Measurements from ENCODE around the gene ANKZF1. TPM values are rescaled to one million over a fixed set of nuclear protein-coding genes. Genes with fewer than 3 reads are reported as not detected.

The ANKZF1 gene, protein sequence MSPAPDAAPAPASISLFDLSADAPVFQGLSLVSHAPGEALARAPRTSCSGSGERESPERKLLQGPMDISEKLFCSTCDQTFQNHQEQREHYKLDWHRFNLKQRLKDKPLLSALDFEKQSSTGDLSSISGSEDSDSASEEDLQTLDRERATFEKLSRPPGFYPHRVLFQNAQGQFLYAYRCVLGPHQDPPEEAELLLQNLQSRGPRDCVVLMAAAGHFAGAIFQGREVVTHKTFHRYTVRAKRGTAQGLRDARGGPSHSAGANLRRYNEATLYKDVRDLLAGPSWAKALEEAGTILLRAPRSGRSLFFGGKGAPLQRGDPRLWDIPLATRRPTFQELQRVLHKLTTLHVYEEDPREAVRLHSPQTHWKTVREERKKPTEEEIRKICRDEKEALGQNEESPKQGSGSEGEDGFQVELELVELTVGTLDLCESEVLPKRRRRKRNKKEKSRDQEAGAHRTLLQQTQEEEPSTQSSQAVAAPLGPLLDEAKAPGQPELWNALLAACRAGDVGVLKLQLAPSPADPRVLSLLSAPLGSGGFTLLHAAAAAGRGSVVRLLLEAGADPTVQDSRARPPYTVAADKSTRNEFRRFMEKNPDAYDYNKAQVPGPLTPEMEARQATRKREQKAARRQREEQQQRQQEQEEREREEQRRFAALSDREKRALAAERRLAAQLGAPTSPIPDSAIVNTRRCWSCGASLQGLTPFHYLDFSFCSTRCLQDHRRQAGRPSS
- 11.5 to 16.9 TPM (median 13.8 TPM) in 5 replicates for total RNA-seq (2022; extraction: Qiagen RNA extraction)

DNA sequence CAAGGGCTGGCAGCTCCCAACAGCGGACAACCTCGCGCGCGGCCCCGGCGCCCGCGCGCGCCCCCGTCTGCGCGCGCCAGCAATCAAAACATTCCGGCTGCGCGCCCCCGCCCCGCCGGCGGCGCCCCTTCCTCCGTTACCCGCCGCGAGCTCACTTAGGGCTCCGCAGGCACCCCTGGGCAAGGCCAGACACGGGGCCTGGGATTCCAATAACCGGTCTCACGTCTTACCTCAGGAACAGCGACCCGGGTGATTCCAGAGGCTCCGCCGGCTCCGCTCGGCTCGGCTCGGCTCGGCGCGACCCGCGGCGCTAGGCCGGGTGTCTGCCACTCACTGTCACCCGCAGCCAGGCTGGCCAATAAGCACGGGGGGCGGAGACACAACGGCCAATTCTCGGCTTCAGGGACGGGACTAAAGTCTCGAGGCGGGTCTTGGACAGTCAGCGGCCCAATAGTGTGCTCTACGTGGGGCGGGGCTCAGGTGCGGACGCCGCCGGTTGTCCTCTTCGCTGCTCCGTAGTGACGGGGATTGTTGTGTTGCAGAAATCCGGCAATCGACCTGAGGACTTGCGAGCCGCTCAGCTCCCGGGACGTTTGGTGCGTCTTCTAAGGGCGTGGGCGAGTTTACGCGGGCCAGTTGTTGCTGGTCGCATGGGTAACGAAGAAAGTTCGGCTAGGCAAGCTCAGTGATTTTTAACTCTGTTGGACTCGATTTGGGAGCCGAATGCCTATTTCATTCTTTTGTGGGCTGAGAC, at the start of gene ANKZF1, which contains the start of gene ATG9A:
TSS of gene ANKZF1 (plus strand) at position 502 of the 754 bp plus-strand sequence. CDS start 452 bp downstream, outside the sequence.
TSS of gene ATG9A (minus strand) at position 332 of the 754 bp plus-strand sequence. CDS start 1,612 bp downstream, outside the sequence.

DNA sequence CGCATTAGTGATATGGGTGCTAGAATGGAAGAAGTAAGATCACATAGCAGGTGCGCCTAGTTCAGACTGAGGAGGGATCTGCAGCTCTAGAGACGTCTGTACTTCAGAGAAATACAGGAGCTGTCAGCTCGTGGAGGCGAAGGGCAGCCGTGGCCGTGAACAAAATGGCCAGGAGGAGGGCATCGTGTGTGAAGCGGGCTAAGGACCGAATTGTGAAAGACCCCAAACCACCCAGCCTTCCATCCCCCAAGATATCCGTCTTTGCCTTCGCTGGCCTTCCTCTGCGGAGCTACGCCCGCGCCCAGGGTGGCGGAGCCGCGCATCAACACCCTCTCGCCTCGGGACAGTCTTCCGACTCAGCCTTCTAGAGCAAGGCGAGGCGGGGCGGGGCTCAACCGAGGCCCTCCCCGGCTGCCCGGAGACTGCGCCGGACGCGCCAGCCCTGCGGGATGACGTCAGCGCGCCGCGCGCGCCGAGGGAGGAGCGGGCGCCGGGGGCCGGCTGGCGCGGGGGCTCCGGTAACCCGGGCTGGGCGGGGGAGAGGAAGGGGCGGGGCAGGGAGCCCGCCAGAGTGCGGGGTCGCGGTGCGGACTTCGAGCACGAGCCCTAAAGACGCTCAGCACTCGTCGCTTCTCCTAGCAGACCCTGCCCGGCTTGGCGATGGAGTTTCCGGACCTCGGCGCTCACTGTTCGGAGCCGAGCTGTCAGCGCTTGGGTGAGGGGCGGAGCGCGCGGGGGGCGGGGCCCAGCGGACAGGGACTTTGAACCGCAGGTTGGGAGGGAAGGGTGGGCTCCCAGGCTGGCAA, 23.1 kb upstream of the ANKZF1 start, which contains the start of gene ZFAND2B:
TSS of gene ZFAND2B (plus strand) at position 455 of the 806 bp plus-strand sequence. CDS start at position 661, 206 bp downstream.

DNA sequence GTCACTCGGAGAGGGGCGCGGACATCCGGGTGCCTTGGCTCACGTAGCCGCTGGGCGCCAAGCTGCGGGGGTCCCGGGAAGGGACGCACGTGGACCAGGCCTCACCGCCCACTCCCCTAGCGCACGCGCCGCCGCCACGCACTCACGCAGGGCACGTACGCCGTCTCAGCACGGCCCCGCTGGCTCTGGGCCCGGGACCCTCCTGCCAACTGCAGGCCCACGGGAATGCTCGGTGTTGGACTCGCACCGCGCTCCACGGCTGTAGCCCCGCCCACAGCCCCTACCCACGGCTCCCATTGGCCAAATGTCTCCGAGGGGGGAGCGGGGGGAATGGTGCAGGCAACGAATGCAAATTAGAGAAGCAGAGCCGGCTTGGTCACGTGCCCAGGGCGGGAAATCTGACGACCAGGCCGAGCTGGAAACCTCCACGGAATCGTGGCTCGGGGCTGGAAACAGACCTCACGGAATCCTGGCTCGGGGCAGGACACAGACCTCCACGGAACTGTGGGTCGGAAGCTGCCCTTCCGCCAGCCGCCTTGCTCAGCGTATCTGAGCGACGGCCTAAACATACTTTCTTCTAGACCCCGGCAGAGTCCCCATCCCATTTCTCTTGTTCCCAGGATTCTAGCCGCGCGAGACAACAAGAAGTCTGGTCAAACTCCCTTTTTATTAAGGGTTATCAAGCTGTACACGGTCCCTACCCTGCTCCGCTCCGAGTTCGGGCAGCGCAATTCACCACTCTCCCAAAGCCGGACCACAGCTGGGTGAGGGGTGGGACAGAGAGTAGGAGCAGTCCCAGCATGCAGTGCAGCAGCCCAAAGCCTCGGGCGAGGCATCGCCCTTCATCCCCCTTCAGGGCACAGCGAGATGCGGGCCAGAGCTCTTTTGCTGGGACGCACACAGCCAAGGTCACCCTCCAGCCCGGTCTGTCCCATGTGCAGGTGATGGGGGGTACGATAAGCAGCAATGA, 10.6 kb upstream of the ANKZF1 start, which contains the start of gene ABCB6:
TSS of gene ABCB6 (minus strand) at position 227 of the 970 bp plus-strand sequence. CDS start 285 bp downstream, outside the sequence.

DNA sequence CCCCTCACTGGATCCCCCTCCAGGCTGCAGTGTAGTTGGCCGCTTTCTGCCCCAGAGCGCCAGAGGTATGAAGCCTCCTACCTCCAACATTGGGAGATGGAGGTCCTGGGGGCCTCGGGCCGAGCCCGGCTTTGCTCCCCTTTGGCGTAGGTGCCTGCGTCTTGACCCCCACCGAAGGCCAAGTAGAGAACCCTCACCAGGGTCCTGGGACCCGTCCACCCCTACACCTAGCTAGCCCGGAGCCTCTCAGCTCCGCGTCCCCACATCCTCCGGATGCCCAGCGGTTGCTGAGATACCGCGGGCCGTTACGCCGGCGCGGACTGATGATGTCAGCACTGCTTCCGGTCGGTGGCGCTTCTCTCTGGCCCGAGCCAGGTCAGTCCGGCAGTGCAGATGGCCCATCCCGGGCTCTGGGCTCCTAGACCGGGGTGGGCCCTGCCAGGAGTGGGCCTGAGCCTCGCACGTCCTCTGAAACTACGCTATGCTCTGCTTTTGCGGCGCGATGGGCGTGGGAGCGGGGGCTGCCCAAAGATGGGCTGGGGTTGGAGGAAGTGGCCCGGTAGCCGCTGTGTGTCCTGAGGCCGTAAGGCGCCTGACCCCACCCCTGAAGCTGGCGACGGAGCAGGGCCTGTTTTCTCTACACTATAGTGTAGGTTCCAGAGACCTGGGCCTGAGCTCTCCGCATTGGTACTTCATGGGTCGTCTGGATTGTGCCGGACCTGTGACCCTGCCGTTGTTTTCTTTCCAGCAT, 15.7 kb downstream of the ANKZF1 start, which contains the start of the genes GLB1L and STK16:
TSS of gene GLB1L (minus strand) at position 297 of the 751 bp plus-strand sequence. CDS start 1,871 bp downstream, outside the sequence.
TSS of gene STK16 (plus strand) at position 332 of the 751 bp plus-strand sequence. CDS start 521 bp downstream, outside the sequence.

DNA sequence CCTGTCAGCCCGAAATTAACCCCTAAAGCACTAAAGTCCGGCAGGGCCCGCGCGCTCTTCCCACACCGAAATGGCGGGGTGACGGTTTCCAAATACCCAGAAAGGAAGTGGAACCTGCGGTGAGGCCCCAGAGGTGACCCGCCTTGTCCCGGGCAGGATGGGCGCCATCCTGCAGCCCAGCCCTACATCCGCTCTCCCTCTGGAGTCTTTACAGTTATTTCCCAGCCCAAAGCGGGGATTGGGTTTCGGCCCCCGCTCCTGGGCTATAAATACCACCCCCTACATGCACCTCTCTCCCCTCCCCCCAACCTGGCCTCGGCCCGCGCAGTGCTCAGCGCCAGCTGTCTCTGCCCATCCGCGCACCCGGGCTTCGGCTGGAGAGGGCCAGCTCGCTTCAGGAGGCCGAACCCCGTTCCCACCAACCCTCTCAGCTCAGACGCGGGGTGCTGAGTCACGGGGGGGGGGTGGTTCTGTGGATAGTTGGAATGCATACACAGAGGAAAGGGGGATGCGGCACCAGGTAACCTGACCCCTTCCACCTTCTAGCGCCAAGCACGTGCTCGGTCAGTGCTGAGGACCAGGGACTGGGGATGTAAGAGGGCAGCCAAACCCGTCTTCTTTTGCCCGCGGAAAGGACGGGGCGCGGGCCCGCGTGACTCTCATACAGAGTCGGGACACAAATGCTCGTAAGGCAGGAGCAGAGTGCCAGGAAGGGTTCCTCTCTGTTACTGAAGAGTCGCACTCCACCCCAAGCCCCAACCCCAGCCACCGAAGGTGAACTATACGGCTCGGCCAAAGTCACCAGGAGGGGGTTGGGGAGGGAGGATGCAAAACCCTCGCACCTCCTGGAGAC, 23.5 kb downstream of the ANKZF1 start, which contains the start of gene TUBA4B:
TSS of gene TUBA4B (plus strand) at position 344 of the 853 bp plus-strand sequence. CDS start at position 509, 165 bp downstream.

DNA sequence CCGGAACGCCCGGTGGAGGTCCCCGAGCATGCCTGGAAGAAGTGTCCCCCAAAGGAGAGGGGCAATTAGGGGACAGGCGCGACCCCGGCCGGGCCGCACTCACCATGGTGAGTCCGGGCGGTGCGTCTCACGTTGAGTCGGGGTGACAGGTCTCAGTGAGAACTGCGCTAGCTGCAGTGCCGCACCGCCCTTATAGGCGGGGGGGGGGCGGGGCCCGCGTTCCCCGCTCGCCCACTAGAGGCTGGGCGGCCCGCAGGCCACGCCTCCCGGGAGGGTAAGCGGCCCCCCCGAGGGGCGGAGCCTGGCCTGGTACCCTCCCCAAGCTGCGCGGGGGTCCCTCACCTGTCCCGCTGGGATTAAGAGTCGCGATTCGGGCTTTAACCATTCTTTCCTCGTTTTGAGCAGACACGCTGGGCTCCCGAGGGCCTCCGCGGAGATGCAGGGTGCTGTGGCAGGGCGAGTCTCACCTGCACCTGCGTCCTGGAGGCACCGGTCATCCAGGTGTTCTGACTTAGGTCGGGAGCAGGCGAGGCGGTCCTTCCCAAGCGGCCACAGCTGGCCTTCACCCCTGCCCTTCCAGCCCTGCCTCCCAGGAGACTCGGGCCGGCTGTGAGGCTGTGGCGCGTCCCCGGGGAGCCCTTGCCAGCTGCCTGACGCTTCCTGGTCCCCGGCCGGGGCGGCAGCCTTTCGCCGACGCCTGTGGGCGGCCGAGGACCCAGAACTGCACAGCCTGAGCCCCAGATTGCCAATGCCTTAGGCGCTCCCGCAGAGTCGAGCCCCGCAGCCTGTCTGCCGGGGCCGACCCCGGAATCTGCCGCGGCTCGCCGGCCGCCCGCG, 24.4 kb downstream of the ANKZF1 start, which contains the start of gene TUBA4A:
TSS of gene TUBA4A (minus strand) at position 166 of the 837 bp plus-strand sequence. CDS start at position 106, 60 bp downstream.

DNA sequence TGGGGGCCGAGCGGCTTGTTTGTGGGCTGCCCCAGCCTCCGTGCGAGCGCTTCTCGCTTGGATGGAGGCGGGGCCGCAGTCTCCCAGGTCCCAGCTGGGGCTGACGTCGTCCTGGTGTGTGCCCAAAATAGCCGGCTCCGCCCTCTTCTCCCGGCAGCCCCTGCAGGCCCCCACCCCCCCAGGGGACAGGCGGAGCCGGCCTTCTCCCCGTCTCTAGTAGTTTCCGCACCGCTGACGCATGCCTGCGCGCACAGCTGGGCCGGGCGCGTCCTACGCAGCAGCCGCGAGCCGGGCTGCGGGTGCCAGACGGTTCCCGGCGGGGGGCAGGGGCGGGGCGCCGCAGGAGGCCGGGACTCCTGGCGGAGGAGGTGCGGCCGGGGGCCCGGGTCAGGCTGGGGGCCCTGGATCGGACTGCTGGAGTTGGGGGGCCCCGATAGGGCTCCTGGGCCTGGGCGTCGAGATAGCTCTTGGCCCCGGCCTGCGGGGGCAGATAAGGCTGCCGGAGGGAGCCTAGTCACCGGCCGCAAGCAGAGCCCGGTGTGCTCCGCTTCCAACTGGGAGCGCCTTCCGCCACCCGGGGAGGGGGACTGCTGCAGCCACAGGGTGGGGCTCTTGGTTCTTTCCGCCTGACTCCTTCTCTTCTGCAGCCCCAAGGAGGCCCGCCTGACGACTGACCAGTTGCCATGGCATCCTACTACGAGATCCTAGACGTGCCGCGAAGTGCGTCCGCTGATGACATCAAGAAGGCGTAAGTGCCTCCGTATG, 49.7 kb downstream of the ANKZF1 start, which contains the start of gene DNAJB2:
TSS of gene DNAJB2 (plus strand) at position 216 of the 765 bp plus-strand sequence. CDS start at position 684, 468 bp downstream.

Other genes with a start within 250 kb of the ANKZF1 start
- gene FEV, start 244.6 kb upstream of the ANKZF1 start, total RNA-seq (2022; extraction: Qiagen RNA extraction) = 0.20 TPM in 1 of 5 replicates, not detected in the others
- gene CRYBA2, start 236.4 kb upstream of the ANKZF1 start, total RNA-seq (2022; extraction: Qiagen RNA extraction) = 0.31 TPM in 1 of 5 replicates, not detected in the others
- 0.21 to 0.27 TPM (median 0.22 TPM) in 5 replicates for gene CFAP65, start 188.3 kb upstream of the ANKZF1 start, total RNA-seq (2022; extraction: Qiagen RNA extraction)
- 0.38 to 0.77 TPM (median 0.54 TPM) in 5 replicates for gene IHH, start 168.9 kb upstream of the ANKZF1 start, total RNA-seq (2022; extraction: Qiagen RNA extraction)
- gene NHEJ1, start 69.0 kb upstream of the ANKZF1 start, total RNA-seq (2022; extraction: Qiagen RNA extraction) = 16.7 to 18.7 TPM (median 17.5 TPM) in 5 replicates
- 0.45 to 0.75 TPM (median 0.55 TPM) in 5 replicates for gene SLC23A3, start 59.8 kb upstream of the ANKZF1 start, total RNA-seq (2022; extraction: Qiagen RNA extraction)
- gene CNPPD1, start 52.9 kb upstream of the ANKZF1 start, total RNA-seq (2022; extraction: Qiagen RNA extraction) = 35.3 to 42.6 TPM (median 41.4 TPM) in 5 replicates
- 58.6 to 77.6 TPM (median 75.6 TPM) in 5 replicates for gene RETREG2, start 51.5 kb upstream of the ANKZF1 start, total RNA-seq (2022; extraction: Qiagen RNA extraction)
- gene ZFAND2B, start 23.0 kb upstream of the ANKZF1 start, total RNA-seq (2022; extraction: Qiagen RNA extraction) = 12.3 to 20.7 TPM (median 19.3 TPM) in 5 replicates
- gene ABCB6, start 10.8 kb upstream of the ANKZF1 start, total RNA-seq (2022; extraction: Qiagen RNA extraction) = 22.3 to 30.8 TPM (median 27.9 TPM) in 5 replicates
- gene ATG9A, start 170 bp upstream of the ANKZF1 start, total RNA-seq (2022; extraction: Qiagen RNA extraction) = 33.6 to 46.8 TPM (median 45.2 TPM) in 5 replicates
- 6.0 to 7.1 TPM (median 6.6 TPM) in 5 replicates for gene GLB1L, start 15.6 kb downstream of the ANKZF1 start, total RNA-seq (2022; extraction: Qiagen RNA extraction)
- 25.9 to 30.2 TPM (median 28.5 TPM) in 5 replicates for gene STK16, start 15.7 kb downstream of the ANKZF1 start, total RNA-seq (2022; extraction: Qiagen RNA extraction)
- 0.12 to 0.20 TPM (median 0.16 TPM) in 3 of 5 replicates, not detected in the others for gene TUBA4B, start 23.4 kb downstream of the ANKZF1 start, total RNA-seq (2022; extraction: Qiagen RNA extraction)
- gene TUBA4A, start 24.1 kb downstream of the ANKZF1 start, total RNA-seq (2022; extraction: Qiagen RNA extraction) = 250 to 308 TPM (median 286 TPM) in 5 replicates
- gene DNAJB2, start 49.6 kb downstream of the ANKZF1 start, total RNA-seq (2022; extraction: Qiagen RNA extraction) = 29.5 to 38.9 TPM (median 35.6 TPM) in 5 replicates
- gene PTPRN, start 79.6 kb downstream of the ANKZF1 start, total RNA-seq (2022; extraction: Qiagen RNA extraction) = 0.97 to 1.8 TPM (median 1.4 TPM) in 5 replicates
- gene RESP18, start 102.9 kb downstream of the ANKZF1 start, total RNA-seq (2022; extraction: Qiagen RNA extraction) = not detected in 5 replicates
- gene DNPEP, start 158.1 kb downstream of the ANKZF1 start, total RNA-seq (2022; extraction: Qiagen RNA extraction) = 52.0 to 63.4 TPM (median 55.8 TPM) in 5 replicates
- 0.38 to 0.47 TPM (median 0.45 TPM) in 5 replicates for gene DES, start 188.6 kb downstream of the ANKZF1 start, total RNA-seq (2022; extraction: Qiagen RNA extraction)
- gene SPEG, start 205.0 kb downstream of the ANKZF1 start, total RNA-seq (2022; extraction: Qiagen RNA extraction) = 7.0 to 12.6 TPM (median 9.4 TPM) in 5 replicates

Measured in A549 treated with dexamethasone at 1 μM for 4 hours (cell line).